GM18505 (cell line): ENCODE results near the gene UAP1.
A peak's percentile ranks its signal among the peaks of the same experiment; 100 is the strongest.

Experiments
- ATAC-seq: cut with Tn5 transposase; IDR thresholded peaks from one replicate; pipeline ENCODE4 v1.9.1; 2021; ENCODE audit not compliant: unreplicated experiment
- POLR2A ChIP-seq: IDR thresholded peaks from 4 replicates; pipeline ENCODE4 v1.6.1; 2011; ENCODE audit warnings: borderline replicate concordance; ENCODE audit not compliant: insufficient read depth, insufficient read length; ENCODE audit errors: extremely low read depth

UAP1 gene

GRCh38 chr1:162561616-162562469, at the start of gene UAP1:
Gene UAP1 (plus strand): TSS chr1:162561722. CDS start chr1:162566069, 4,347 bp downstream.
- TF ChIP-seq POLR2A: peak; percentile 29
- peak; percentile 30 for ATAC-seq

- no peak for TF ChIP-seq POLR2A
Observed at GRCh38 chr1:162527314-162527713, 34.2 kb upstream of the UAP1 start.

GRCh38 chr1:162530307-162530987, 31.1 kb upstream of the UAP1 start:
- no peak for TF ChIP-seq POLR2A
- ATAC-seq: peak; percentile 94

More at GRCh38 chr1:162527314-162527713, 34.2 kb upstream of the UAP1 start:
- no peak for ATAC-seq

- no peak for TF ChIP-seq POLR2A
- no peak for ATAC-seq
Observed at GRCh38 chr1:162530988-162531319, 30.6 kb upstream of the UAP1 start.

GRCh38 chr1:162535501-162535900, 26.0 kb upstream of the UAP1 start:
- no peak for ATAC-seq
- TF ChIP-seq POLR2A: no peak

- no peak for ATAC-seq
- no peak for TF ChIP-seq POLR2A
Observed at GRCh38 chr1:162536511-162536910, 25.0 kb upstream of the UAP1 start.

- ATAC-seq: no peak
- no peak for TF ChIP-seq POLR2A
Observed at GRCh38 chr1:162537216-162537615, 24.3 kb upstream of the UAP1 start.

- no peak for TF ChIP-seq POLR2A
- no peak for ATAC-seq
Observed at GRCh38 chr1:162538815-162539431, 22.6 kb upstream of the UAP1 start.

- no peak for ATAC-seq
- TF ChIP-seq POLR2A: no peak
Observed at GRCh38 chr1:162541619-162542141, 19.8 kb upstream of the UAP1 start.

GRCh38 chr1:162543228-162543627, 18.3 kb upstream of the UAP1 start:
- no peak for TF ChIP-seq POLR2A
- no peak for ATAC-seq

GRCh38 chr1:162548170-162548569, 13.4 kb upstream of the UAP1 start:
- no peak for TF ChIP-seq POLR2A
- ATAC-seq: no peak

- ATAC-seq: no peak
- no peak for TF ChIP-seq POLR2A
Observed at GRCh38 chr1:162549001-162549400, 12.5 kb upstream of the UAP1 start.

GRCh38 chr1:162550925-162551324, 10.6 kb upstream of the UAP1 start:
- no peak for ATAC-seq
- TF ChIP-seq POLR2A: no peak

GRCh38 chr1:162551969-162552683, 9.4 kb upstream of the UAP1 start:
- no peak for ATAC-seq
- TF ChIP-seq POLR2A: no peak
